CD4-positive, alpha-beta T cell treated with Interleukin-6 for 4 hours (primary cell): Measurements from ENCODE around the gene USP24.
"Not testable (repeated sequence)": the region's sequence is repeated elsewhere in the genome, so short reads cannot be mapped to it uniquely, and the experiment has no call there.

Experiments
- DNase-seq: peaks from one replicate; pipeline ENCODE4 v3.0.0-alpha.2; 2020; ENCODE audit warnings: mixed read lengths

USP24 gene

GRCh38 chr1:55215194-55216021, at the start of gene USP24:
Gene USP24 (minus strand): TSS chr1:55215364. CDS start chr1:55215113, 251 bp downstream.
- DNase-seq = peak; percentile 89

GRCh38 chr1:55262822-55263221, 47.7 kb upstream of the USP24 start:
- DNase-seq = no peak

- no peak for DNase-seq
These were observed 44.9 kb upstream of the USP24 start for GRCh38 chr1:55259911-55260609.

- DNase-seq = peak; percentile 69
These were observed 42.8 kb upstream of the USP24 start for GRCh38 chr1:55257958-55258357.

- DNase-seq = no peak
These were observed 40.7 kb upstream of the USP24 start for GRCh38 chr1:55255901-55256300.

- DNase-seq = no peak
These were observed 37.9 kb upstream of the USP24 start for GRCh38 chr1:55252942-55253589.

GRCh38 chr1:55250399-55251075, 35.4 kb upstream of the USP24 start:
- DNase-seq = no peak

- DNase-seq = no peak
These were observed 34.7 kb upstream of the USP24 start for GRCh38 chr1:55249646-55250398.

GRCh38 chr1:55246896-55247295, 31.7 kb upstream of the USP24 start:
- no peak for DNase-seq

GRCh38 chr1:55246331-55246730, 31.2 kb upstream of the USP24 start:
- no peak for DNase-seq

GRCh38 chr1:55245781-55246180, 30.6 kb upstream of the USP24 start:
- no peak for DNase-seq

GRCh38 chr1:55244476-55245099, 29.4 kb upstream of the USP24 start:
- no peak for DNase-seq

GRCh38 chr1:55243655-55244054, 28.5 kb upstream of the USP24 start:
- DNase-seq = no peak

GRCh38 chr1:55239548-55239947, 24.4 kb upstream of the USP24 start:
- DNase-seq = no peak

- no peak for DNase-seq
These were observed 20.6 kb upstream of the USP24 start for GRCh38 chr1:55235722-55236121.

- no peak for DNase-seq
These were observed 18.9 kb upstream of the USP24 start for GRCh38 chr1:55234016-55234415.

- no peak for DNase-seq
These were observed 18.1 kb upstream of the USP24 start for GRCh38 chr1:55233145-55233777.

- no peak for DNase-seq
These were observed 17.4 kb upstream of the USP24 start for GRCh38 chr1:55232448-55233144.

GRCh38 chr1:55231745-55232144, 16.6 kb upstream of the USP24 start:
- DNase-seq = no peak

- DNase-seq = no peak
These were observed 15.5 kb upstream of the USP24 start for GRCh38 chr1:55230659-55231058.

GRCh38 chr1:55229726-55230125, 14.6 kb upstream of the USP24 start:
- not testable (repeated sequence) for DNase-seq
